Esophagus squamous epithelium (tissue), 4 donors: ENCODE measurements around the gene DUSP16.

Source experiments
- POLR2A ChIP-seq, 4 donors: fragments of 450-650 bp; IDR thresholded peaks; one replicate each; pipeline ENCODE4 v1.6.1; 2017; ENCODE audit warnings: antibody characterized with exemption in 4 of 4, mild to moderate bottlenecking in 4 of 4, moderate library complexity in 3 of 4
- TF ChIP-seq, protein P1 (sequence below), 6 experiments: fragments of 450-650 bp in 4 of 6; fragments of 200-600 bp in 2 of 6; sonication (generic) in 2 of 6; IDR thresholded peaks; one replicate each; pipeline ENCODE4 v1.5.1; 2016 to 2019; ENCODE audit warnings: antibody characterized with exemption in 6 of 6, mild to moderate bottlenecking in 4 of 6, moderate library complexity in 4 of 6

DNA sequence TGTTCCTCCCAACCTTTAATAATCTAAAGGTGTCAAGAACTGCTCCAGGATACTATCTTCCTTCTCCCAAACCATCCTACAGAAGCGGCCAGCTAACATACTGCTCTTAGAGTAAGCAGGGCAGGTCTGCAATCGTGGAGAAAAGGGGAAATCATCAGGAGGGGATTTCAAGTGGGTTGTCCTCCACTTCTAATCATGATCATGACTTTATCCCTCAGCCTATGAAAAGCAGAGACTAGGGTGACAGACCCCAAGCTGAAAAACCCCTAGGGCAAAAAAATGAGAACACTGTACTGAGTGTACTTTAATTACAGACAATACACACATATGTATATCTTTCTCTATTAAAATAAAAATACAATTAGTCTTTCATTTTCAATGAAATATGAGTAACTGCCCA is 13.9 kb downstream of the DUSP16 start:
- TF ChIP-seq, protein P1, sequence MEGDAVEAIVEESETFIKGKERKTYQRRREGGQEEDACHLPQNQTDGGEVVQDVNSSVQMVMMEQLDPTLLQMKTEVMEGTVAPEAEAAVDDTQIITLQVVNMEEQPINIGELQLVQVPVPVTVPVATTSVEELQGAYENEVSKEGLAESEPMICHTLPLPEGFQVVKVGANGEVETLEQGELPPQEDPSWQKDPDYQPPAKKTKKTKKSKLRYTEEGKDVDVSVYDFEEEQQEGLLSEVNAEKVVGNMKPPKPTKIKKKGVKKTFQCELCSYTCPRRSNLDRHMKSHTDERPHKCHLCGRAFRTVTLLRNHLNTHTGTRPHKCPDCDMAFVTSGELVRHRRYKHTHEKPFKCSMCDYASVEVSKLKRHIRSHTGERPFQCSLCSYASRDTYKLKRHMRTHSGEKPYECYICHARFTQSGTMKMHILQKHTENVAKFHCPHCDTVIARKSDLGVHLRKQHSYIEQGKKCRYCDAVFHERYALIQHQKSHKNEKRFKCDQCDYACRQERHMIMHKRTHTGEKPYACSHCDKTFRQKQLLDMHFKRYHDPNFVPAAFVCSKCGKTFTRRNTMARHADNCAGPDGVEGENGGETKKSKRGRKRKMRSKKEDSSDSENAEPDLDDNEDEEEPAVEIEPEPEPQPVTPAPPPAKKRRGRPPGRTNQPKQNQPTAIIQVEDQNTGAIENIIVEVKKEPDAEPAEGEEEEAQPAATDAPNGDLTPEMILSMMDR (IDR thresholded peaks at IDR 0.05), result no peak
- no peak for TF ChIP-seq POLR2A (IDR thresholded peaks at IDR 0.05)
